K562 (cell line): ENCODE measurements around the gene ZNF174. TPM values are rescaled to one million over a fixed set of nuclear protein-coding genes. Genes with fewer than 3 reads are reported as not detected.

Source experiments
- ARID3B ChIP-seq: fragments of 250-450 bp; sonication (Bioruptor Pico); IDR thresholded peaks from 2 replicates; pipeline ENCODE4 v1.4.0; 2020; ENCODE audit warnings: borderline replicate concordance
- CREB1 ChIP-seq, 2 experiments: sonication (generic) in 1 of 2; formaldehyde crosslinking in 1 of 2; IDR thresholded peaks; 2 replicates each; pipeline versions ENCODE4 v1.6.1 to v1.8.0; 2012 to 2022; ENCODE audit warnings: inconsistent platforms in 1 of 2, mild to moderate bottlenecking in 1 of 2, missing genetic modification reagents in 1 of 2, moderate library complexity in 1 of 2
- FOXK1 ChIP-seq: sonication (generic); formaldehyde crosslinking; IDR thresholded peaks from 2 replicates; pipeline ENCODE4 v1.8.0; 2022; ENCODE audit warnings: missing genetic modification reagents, mild to moderate bottlenecking, borderline replicate concordance
- GABPA ChIP-seq: fragments of 200-800 bp; sonication (Bioruptor generic); conservative IDR thresholded peaks from 2 replicates; pipeline ENCODE4 v1.6.1; 2016; ENCODE audit warnings: low read depth, missing genetic modification characterization, missing compliant biosample characterization
- MEF2A ChIP-seq: IDR thresholded peaks from 2 replicates; pipeline ENCODE4 v1.6.1; 2011; ENCODE audit warnings: low read depth, mild to moderate bottlenecking, low read length, moderate library complexity; ENCODE audit not compliant: control insufficient read depth
- MEIS2 ChIP-seq: fragments of 450-650 bp; IDR thresholded peaks from 2 replicates; pipeline ENCODE4 v1.6.1; 2014; ENCODE audit warnings: mild to moderate bottlenecking; ENCODE audit not compliant: partially characterized antibody
- PHF20 ChIP-seq: fragments of 450-650 bp; IDR thresholded peaks from 2 replicates; pipeline ENCODE4 v1.6.1; 2018; ENCODE audit not compliant: partially characterized antibody
- RB1 ChIP-seq: fragments of 450-650 bp; IDR thresholded peaks from 2 replicates; pipeline ENCODE4 v1.6.1; 2017; ENCODE audit warnings: low read depth, mild to moderate bottlenecking
- RBM25 ChIP-seq: fragments of 200-400 bp; formaldehyde crosslinking; IDR thresholded peaks from 2 replicates; pipeline ENCODE4 v1.6.1; 2018; ENCODE audit warnings: low read length, low read depth, moderate library complexity; ENCODE audit not compliant: severe bottlenecking
- SAP30 ChIP-seq: fragments of 200-600 bp; sonication (generic); IDR thresholded peaks from 2 replicates; pipeline ENCODE4 v1.6.1; 2012; ENCODE audit warnings: borderline replicate concordance, low read depth, mild to moderate bottlenecking, moderate library complexity, low read length, control low read depth, inconsistent platforms; ENCODE audit not compliant: insufficient read depth, poor library complexity, severe bottlenecking
- THRB ChIP-seq: fragments of 450-650 bp; formaldehyde crosslinking; conservative IDR thresholded peaks from 2 replicates; pipeline ENCODE4 v1.4.0; 2022; ENCODE audit warnings: mild to moderate bottlenecking, missing genetic modification characterization
- VEZF1 ChIP-seq: fragments of 200-800 bp; sonication (Bioruptor generic); IDR thresholded peaks from 2 replicates; pipeline ENCODE4 v1.6.1; 2017; ENCODE audit warnings: missing genetic modification characterization, missing compliant biosample characterization
- ZBTB1 ChIP-seq: sonication (generic); formaldehyde crosslinking; IDR thresholded peaks from 2 replicates; pipeline ENCODE4 v1.8.1; 2023; ENCODE audit warnings: missing genetic modification reagents, low read depth, mild to moderate bottlenecking, borderline replicate concordance
- ZBTB11 ChIP-seq, 3 experiments: fragments of 200-800 bp in 1 of 3; fragments of 250-450 bp in 1 of 3; fragments of 450-650 bp in 1 of 3; sonication (Bioruptor Pico) in 1 of 3; sonication (Bioruptor generic) in 1 of 3; formaldehyde crosslinking in 1 of 3; IDR thresholded peaks; 2 replicates each; pipeline versions ENCODE4 v1.6.1 to v1.8.0; 2016 to 2022; ENCODE audit warnings: mild to moderate bottlenecking in 2 of 3, missing genetic modification characterization in 2 of 3, missing compliant biosample characterization in 1 of 3, moderate library complexity in 1 of 3
- polyA plus RNA-seq, 8 experiments: library from polyadenylated mRNA; depleted of rRNA in 4 of 8; stranded (reverse) in 5 of 8; unstranded in 3 of 8; fragments of >200 nt; fragmentation: Nextera tagmentation in 2 of 8; fragmentation: Illumina TruSeq in 1 of 8; extraction: Ambion mirVana in 2 of 8; extraction: Trizol in 1 of 8; gene quantifications; 2 replicates each; pipeline versions ENCODE4 v1.2.1 to v1.2.3, GENCODE V29; 2011 to 2014; ENCODE audit warnings: inconsistent platforms in 1 of 8, missing spikeins in 1 of 8
- total RNA-seq, 7 experiments: library from RNA; depleted of rRNA in 6 of 7; stranded (reverse); fragments of >200 nt in 6 of 7; fragmentation: Illumina TruSeq in 2 of 7; extraction: Trizol in 2 of 7; gene quantifications; 2 replicates each; pipeline versions ENCODE4 v1.2.1 to v1.2.3, GENCODE V29; 2011 to 2021; ENCODE audit warnings: low replicate concordance in 1 of 7

The ZNF174 gene
- total and polyA plus RNA-seq, 9 of the 15 experiments (the other 6 are each of a cell fraction or from before 2014, with no cell fraction given), result 5.1 to 19.1 (median 12.5) TPM

DNA sequence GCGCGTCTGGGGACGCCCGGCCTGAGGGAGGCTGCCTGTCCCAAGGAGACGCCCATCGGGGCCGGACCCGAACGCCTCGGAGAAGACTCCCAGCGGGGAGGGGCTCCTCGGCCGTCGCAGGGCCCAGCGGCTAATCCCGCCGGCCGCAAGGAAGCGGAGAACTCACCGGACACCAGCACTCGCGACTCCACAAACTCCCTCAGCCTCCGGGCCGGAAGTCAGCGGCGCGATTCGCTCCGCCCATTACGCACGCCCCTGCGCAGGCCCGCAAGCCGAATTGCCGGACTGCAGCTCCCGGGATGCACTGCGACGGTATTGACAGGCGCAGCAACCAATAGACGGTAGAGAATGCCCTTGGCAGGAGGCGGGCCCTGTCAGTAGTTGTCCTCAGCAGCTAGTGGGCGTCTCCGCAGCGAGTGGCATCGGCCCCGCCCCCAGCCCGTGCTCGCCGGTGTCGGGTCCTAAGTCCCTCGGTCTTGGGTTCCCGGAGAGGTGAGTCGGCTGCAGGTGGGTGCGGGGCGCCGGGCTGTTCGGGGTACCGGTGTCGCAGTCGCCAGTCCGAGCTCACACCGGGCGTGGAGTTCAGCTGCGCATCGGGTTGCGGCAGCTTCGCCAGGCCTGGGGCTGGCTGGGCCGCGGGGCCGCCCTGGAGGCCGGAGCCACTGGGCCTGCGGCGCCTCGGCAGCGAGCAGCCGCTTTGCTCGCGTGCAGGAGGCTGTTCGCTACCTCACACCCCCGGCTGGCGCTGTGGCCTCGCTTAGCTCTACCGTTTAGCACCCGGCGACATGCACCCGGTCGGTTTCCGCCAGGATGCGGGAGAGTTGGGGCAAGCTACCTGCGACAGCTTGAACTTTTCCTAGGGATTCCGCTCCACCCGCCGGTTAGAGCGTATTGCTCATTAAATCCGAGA is at the start of gene ZNF174, which contains the start of gene ZSCAN32 (continued):
- peak; percentile 67 for TF ChIP-seq PHF20
- TF ChIP-seq MEIS2, result peak; percentile 93
- TF ChIP-seq FOXK1 (CRISPR knock-in tag), result peak; percentile 59; the same call in 1 of the 2 replicates
- TF ChIP-seq SAP30, result peak; percentile 57
- TF ChIP-seq CREB1 (IDR thresholded peaks at IDR 0.05), result peak; percentile 78
- peak; percentile 82 for TF ChIP-seq CREB1 (CRISPR knock-in tag; IDR thresholded peaks at IDR 0.05)
- TF ChIP-seq RB1, result peak; percentile 55
- TF ChIP-seq MEF2A, result no peak
- TF ChIP-seq GABPA (tag), result peak; percentile 93
- TF ChIP-seq ZBTB1 (CRISPR knock-in tag), result peak; percentile 66; the same call in 1 of the 2 replicates
- TF ChIP-seq ZBTB11 (CRISPR knock-in tag; IDR thresholded peaks at IDR 0.05), result peak; percentile 69 to 94 (median 74); a peak in 5 of 6 replicates
- TF ChIP-seq THRB (CRISPR knock-in tag), result no peak
- peak; percentile 50 for TF ChIP-seq VEZF1 (CRISPR knock-in tag)
- TF ChIP-seq RBM25, result peak; percentile 89
- no peak for TF ChIP-seq ARID3B (CRISPR knock-in tag)
